MCF 10A (cell line): ENCODE measurements around the gene C3orf80. TPM values are rescaled to one million over a fixed set of nuclear protein-coding genes. Genes with fewer than 3 reads are reported as not detected.

ENCODE experiments used
- BruUV-seq: library from RNA; stranded (reverse); fragments of 400-500 nt; replicated peaks from 2 replicates; lab custom pipeline; 2021; lab: Mats Ljungman, UMichigan
- CTCF ChIA-PET: fragments of 300-600 bp; sonication (Branson Sonifier 250); formaldehyde crosslinking; extraction: SDS; loops from one replicate; lab custom pipeline; 2021; ENCODE audit warnings: antibody characterized with exemption, inconsistent platforms; lab: Yijun Ruan, JAX
- POLR2A ChIA-PET: fragments of 300-600, 350-650 bp; sonication (Branson Sonifier 250); formaldehyde crosslinking; extraction: SDS; loops from one replicate; lab custom pipeline; 2020; ENCODE audit warnings: antibody characterized with exemption, inconsistent platforms; lab: Yijun Ruan, JAX
- DNase-seq: peaks from one replicate; pipeline ENCODE4 v3.0.0-alpha.2; 2018; ENCODE audit not compliant: unreplicated experiment
- H3K27ac Mint-ChIP-seq: one replicate; pipeline ENCODE4 v1.8.0; 2022; ENCODE audit warnings: mild to moderate bottlenecking, low read depth, mixed read lengths; ENCODE audit not compliant: unreplicated experiment
- H3K27me3 Mint-ChIP-seq: one replicate; pipeline ENCODE4 v1.8.0; 2022; ENCODE audit warnings: mixed read lengths; ENCODE audit not compliant: insufficient read depth, unreplicated experiment
- H3K36me3 Mint-ChIP-seq: one replicate; pipeline ENCODE4 v1.8.0; 2022; ENCODE audit warnings: mild to moderate bottlenecking, moderate library complexity, mixed read lengths; ENCODE audit not compliant: insufficient read depth, unreplicated experiment
- H3K4me1 Mint-ChIP-seq: one replicate; pipeline ENCODE4 v1.8.0; 2022; ENCODE audit warnings: mixed read lengths; ENCODE audit not compliant: insufficient read depth, unreplicated experiment
- H3K4me3 Mint-ChIP-seq: one replicate; pipeline ENCODE4 v1.8.0; 2022; ENCODE audit warnings: mild to moderate bottlenecking, moderate library complexity, mixed read lengths; ENCODE audit not compliant: unreplicated experiment
- H3K9me3 Mint-ChIP-seq: one replicate; pipeline ENCODE4 v1.8.0; 2022; ENCODE audit warnings: mixed read lengths; ENCODE audit not compliant: unreplicated experiment
- intact Hi-C: fragments of 100-400 bp; cut with micrococcal nuclease; formaldehyde crosslinking; loops from 2 replicates; pipeline ENCODE4 v1.14.1; 2022
- total RNA-seq: library from RNA; stranded (reverse); gene quantifications from 2 replicates; pipeline ENCODE4 v1.2.3, GENCODE V29; 2022
- TF ChIP-seq, protein P1 (sequence below): fragments of 200-600 bp; IDR thresholded peaks from one replicate; pipeline ENCODE4 v1.8.0; 2022; ENCODE audit warnings: antibody characterized with exemption, mild to moderate bottlenecking; ENCODE audit not compliant: unreplicated experiment

Gene C3orf80
- total RNA-seq, 1 experiment from 2014 or later, result 0.28 TPM

- TF ChIP-seq, protein P1, sequence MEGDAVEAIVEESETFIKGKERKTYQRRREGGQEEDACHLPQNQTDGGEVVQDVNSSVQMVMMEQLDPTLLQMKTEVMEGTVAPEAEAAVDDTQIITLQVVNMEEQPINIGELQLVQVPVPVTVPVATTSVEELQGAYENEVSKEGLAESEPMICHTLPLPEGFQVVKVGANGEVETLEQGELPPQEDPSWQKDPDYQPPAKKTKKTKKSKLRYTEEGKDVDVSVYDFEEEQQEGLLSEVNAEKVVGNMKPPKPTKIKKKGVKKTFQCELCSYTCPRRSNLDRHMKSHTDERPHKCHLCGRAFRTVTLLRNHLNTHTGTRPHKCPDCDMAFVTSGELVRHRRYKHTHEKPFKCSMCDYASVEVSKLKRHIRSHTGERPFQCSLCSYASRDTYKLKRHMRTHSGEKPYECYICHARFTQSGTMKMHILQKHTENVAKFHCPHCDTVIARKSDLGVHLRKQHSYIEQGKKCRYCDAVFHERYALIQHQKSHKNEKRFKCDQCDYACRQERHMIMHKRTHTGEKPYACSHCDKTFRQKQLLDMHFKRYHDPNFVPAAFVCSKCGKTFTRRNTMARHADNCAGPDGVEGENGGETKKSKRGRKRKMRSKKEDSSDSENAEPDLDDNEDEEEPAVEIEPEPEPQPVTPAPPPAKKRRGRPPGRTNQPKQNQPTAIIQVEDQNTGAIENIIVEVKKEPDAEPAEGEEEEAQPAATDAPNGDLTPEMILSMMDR, result peak; percentile 37
- peaks cover 7% of the 10 kb centered on the region for H3K4me1 Mint-ChIP-seq
- H3K27me3 Mint-ChIP-seq, result no peaks in the 10 kb centered on the region
- no TSS peak for BruUV-seq
- DNase-seq, result peak; percentile 56
- no peak overlapping the region for H3K4me3 Mint-ChIP-seq
- H3K9me3 Mint-ChIP-seq, result no peaks in the 10 kb centered on the region
- POLR2A ChIA-PET, result interaction anchor here (0.9 to 1.8 kb wide), 2 partner anchors 10 to 15 kb away, joined by 3 to 5 read pairs; partner anchors contain the start of gene C3orf80
- H3K27ac Mint-ChIP-seq, result no peak overlapping the region
- intact Hi-C loops, result loop anchor here (1.0 to 2.0 kb wide), 2 partner anchors 48 to 179 kb away; no protein-coding TSS in a partner anchor
- no peaks in the 10 kb centered on the region for H3K36me3 Mint-ChIP-seq
- CTCF ChIA-PET, result interaction anchor here (0.6 to 2.6 kb wide), 13 partner anchors 10 to 896 kb away, joined by 3 to 13 read pairs (median 3); partner anchors contain the start of gene C3orf80
Observed at GRCh38 chr3:160210799-160211221, 14.4 kb upstream of the C3orf80 start.

DNA sequence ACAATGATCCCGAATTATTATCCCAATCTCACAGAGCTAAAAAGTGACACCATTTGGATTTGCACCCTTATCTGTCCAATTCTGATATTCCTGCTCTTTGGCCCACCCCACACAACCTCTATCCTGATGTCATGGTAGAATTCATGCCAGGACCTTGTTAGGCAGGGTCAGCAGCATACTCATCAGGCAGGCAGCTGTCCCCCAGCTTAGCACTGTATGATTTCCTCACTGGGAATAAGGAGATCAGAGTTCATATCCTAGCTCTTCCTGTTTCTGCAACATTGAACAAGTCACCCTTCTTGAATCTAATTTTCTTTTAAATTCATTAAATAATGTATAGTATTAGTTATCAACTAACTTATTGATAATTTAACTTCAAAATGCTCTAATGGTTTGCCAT is 12.0 kb upstream of the C3orf80 start:
- no peaks in the 10 kb centered on the region for H3K9me3 Mint-ChIP-seq
- H3K27ac Mint-ChIP-seq, result no peak overlapping the region
- no peaks in the 10 kb centered on the region for H3K36me3 Mint-ChIP-seq
- TF ChIP-seq, protein P1, result no peak
- POLR2A ChIA-PET, result no interaction called here
- H3K4me1 Mint-ChIP-seq, result peaks cover 7% of the 10 kb centered on the region
- CTCF ChIA-PET, result interaction anchor here (0.8 to 1.6 kb wide), 3 partner anchors 16 to 965 kb away, joined by 3 to 6 read pairs (median 5); no protein-coding TSS in a partner anchor
- no peak for DNase-seq
- H3K4me3 Mint-ChIP-seq, result no peak overlapping the region
- intact Hi-C loops, result no loop called here
- BruUV-seq, result no TSS peak
- H3K27me3 Mint-ChIP-seq, result no peaks in the 10 kb centered on the region

DNA sequence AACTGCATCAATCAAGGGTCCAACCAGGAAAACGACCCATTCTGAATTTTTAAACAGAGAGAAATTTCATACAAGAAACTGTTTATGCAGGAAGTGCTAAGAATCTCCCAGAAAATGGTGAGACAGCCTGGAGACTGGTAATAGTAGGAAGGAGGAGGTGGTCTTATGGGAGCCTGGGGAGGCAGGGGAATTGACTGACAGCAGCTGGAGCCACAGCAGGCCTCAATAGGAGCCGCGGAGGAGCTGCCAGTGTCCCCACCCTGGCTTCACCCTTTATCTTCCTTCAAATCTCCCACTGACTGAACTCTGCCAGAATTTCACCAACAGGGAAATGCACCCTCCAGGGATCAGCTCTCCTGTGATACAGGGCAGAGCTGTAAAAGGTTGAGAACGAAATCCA is 7.5 kb upstream of the C3orf80 start:
- Mint-ChIP-seq H3K36me3 (no peaks in the 10 kb centered on the region), H3K27me3 (no peaks in the 10 kb centered on the region), H3K27ac (no peak overlapping the region), H3K4me1 (no peaks in the 10 kb centered on the region), H3K4me3 (no peak overlapping the region), H3K9me3 (no peaks in the 10 kb centered on the region)
- TF ChIP-seq, protein P1, result no peak
- DNase-seq, result no peak
- CTCF ChIA-PET, result interaction anchor here (0.8 to 2.4 kb wide), 4 partner anchors 8 to 180 kb away, joined by 3 to 8 read pairs (median 4); partner anchors contain the start of gene C3orf80
- POLR2A ChIA-PET, result no interaction called here
- intact Hi-C loops, result no loop called here
- BruUV-seq, result no TSS peak

DNA sequence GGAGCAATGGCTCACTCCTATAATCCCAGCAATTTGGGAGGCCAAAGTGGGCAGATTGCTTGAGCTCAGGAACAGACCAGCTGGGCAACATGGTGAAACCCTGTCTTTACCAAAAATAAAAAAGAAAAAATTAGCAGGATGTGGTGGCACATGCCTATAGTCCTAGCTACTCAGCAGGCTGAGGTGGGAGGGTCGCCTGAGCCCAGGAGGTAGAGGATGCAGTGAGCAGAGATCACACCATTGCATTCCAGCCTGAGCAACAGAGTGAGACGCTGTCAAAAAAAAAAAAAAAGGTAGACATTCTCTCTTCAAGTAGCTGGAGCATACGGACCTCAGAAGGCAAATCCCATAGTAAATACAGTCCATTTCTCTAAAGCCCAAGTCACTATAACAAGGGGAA is 7.1 kb upstream of the C3orf80 start:
- no TSS peak for BruUV-seq
- Mint-ChIP-seq H3K4me1 (no peaks in the 10 kb centered on the region), H3K27me3 (no peaks in the 10 kb centered on the region), H3K9me3 (no peaks in the 10 kb centered on the region), H3K36me3 (no peaks in the 10 kb centered on the region), H3K27ac (no peak overlapping the region), H3K4me3 (no peak overlapping the region)
- TF ChIP-seq, protein P1, result no peak
- ChIA-PET POLR2A (no interaction called here), CTCF (interaction anchor here (0.6 to 1.8 kb wide), 3 partner anchors 55 to 195 kb away, joined by 3 to 6 read pairs (median 4); no protein-coding TSS in a partner anchor)
- DNase-seq, result no peak
- intact Hi-C loops, result no loop called here
